ENCODE measurements around the gene STK10.

GRCh38 chr5:172111852-172112225 is 76.2 kb downstream of the STK10 start:
- TF ChIP-seq CTCF (conservative IDR thresholded peaks at IDR 0.05; ENCODE audit: low read depth, low read length) (no peak), EZH2 (IDR thresholded peaks at IDR 0.05; ENCODE audit: low read length, unreplicated experiment) (no peak)

All from PC-3 (cell line).